Ovary (tissue), 9 donors: ENCODE data around the gene HIBCH. TPM values are rescaled to one million over a fixed set of nuclear protein-coding genes. Genes with fewer than 3 reads are reported as not detected.
"Not testable (repeated sequence)": the region's sequence is repeated elsewhere in the genome, so short reads cannot be mapped to it uniquely, and the experiment has no call there.

ENCODE experiments used
- DNase-seq, 5 donors: peaks; one replicate each; pipeline ENCODE4 v3.0.0-alpha.2; 2019 to 2020
- H3K27ac ChIP-seq, 2 donors: fragments of 200-600 bp; one replicate each; pipeline versions ENCODE4 v1.5.1 to v1.8.0; 2019 to 2022
- H3K27me3 ChIP-seq: fragments of 200-600 bp; one replicate; pipeline ENCODE4 v1.8.0; 2022
- H3K36me3 ChIP-seq: fragments of 200-600 bp; sonication (generic); one replicate; pipeline ENCODE4 v1.5.1; 2019
- H3K4me1 ChIP-seq: one replicate; pipeline ENCODE4 v1.8.1; 2013; ENCODE audit warnings: mild to moderate bottlenecking, moderate library complexity; ENCODE audit not compliant: insufficient read depth
- H3K4me3 ChIP-seq: fragments of 200-600 bp; sonication (generic); one replicate; pipeline ENCODE4 v1.5.1; 2017
- H3K9me3 ChIP-seq, 2 donors: fragments of 200-600 bp in 1 of 2; sonication (generic) in 1 of 2; one replicate each; pipeline versions ENCODE4 v1.5.1 to v1.8.1; 2013 to 2019; ENCODE audit warnings: mild to moderate bottlenecking in 1 of 2, moderate library complexity in 1 of 2
- EP300 ChIP-seq: sonication (generic); formaldehyde crosslinking; IDR thresholded peaks from one replicate; pipeline ENCODE4 v1.6.1; 2017; ENCODE audit warnings: antibody characterized with exemption
- POLR2A ChIP-seq: fragments of 450-650 bp; IDR thresholded peaks from one replicate; pipeline ENCODE4 v1.6.1; 2017; ENCODE audit warnings: antibody characterized with exemption, mild to moderate bottlenecking, moderate library complexity
- WGBS, 3 donors: extraction: QIAGEN DNeasy Blood & Tissue Kit in 1 of 3; methylation state at CpG; one replicate each; pipeline versions ENCODE4 v1.1.5 to v1.1.7; 2013 to 2017; 5-methylcytosine and 5-hydroxymethylcytosine counted together
- intact Hi-C, 4 donors: fragments of 100-400 bp; cut with DNase I; formaldehyde crosslinking; loops; one replicate each; pipeline versions ENCODE4 v1.11.0 to v1.15.1; 2022 to 2023
- polyA plus RNA-seq, 2 donors: library from polyadenylated mRNA; stranded (reverse); fragments of 200-250 nt in 1 of 2; fragments of 350-450 nt in 1 of 2; fragmentation: Illumina TruSeq in 1 of 2; extraction: RNeasy Lipid Tissue Mini Kit (QIAGEN cat#74804) in 1 of 2; gene quantifications; one replicate each; pipeline ENCODE4 v1.2.3, GENCODE V29; 2013 to 2014
- total RNA-seq, 7 donors: library from RNA; depleted of rRNA in 2 of 7; stranded (reverse); fragments of >200 nt in 2 of 7; fragmentation: NEBNext Ultra II Directional in 3 of 7; extraction: Animal tissue kit (Norgen Biotek cat#: 25700) in 3 of 7; gene quantifications; one replicate each; pipeline versions ENCODE4 v1.1.0 to v1.2.4, GENCODE V29; 2016 to 2023
- TF ChIP-seq, protein P1 (sequence below), 3 donors: fragments of 450-650 bp in 2 of 3; fragments of 200-600 bp in 1 of 3; IDR thresholded peaks; one replicate each; pipeline versions ENCODE4 v1.5.1 to v1.8.0; 2016 to 2022; ENCODE audit warnings: antibody characterized with exemption in 3 of 3, mild to moderate bottlenecking in 1 of 3
- donor health status: DM: no; HTN: no; CAD: no; lungs with moderate emphysema.
- donor health status: DM: no; HTN: no; CAD: no.
- donor health status: Bipolar disorder and iron deficiency.
- donor health status: DM: yes; HTN: yes; CAD: no.
- donor health status: DM: no; HTN: no; CAD: no.
- donor health status: DM: yes; HTN: yes; CAD: no.

Gene HIBCH
- total and polyA plus RNA-seq, 9 donors, result 9.7 to 28.4 (median 21.7) TPM

DNA sequence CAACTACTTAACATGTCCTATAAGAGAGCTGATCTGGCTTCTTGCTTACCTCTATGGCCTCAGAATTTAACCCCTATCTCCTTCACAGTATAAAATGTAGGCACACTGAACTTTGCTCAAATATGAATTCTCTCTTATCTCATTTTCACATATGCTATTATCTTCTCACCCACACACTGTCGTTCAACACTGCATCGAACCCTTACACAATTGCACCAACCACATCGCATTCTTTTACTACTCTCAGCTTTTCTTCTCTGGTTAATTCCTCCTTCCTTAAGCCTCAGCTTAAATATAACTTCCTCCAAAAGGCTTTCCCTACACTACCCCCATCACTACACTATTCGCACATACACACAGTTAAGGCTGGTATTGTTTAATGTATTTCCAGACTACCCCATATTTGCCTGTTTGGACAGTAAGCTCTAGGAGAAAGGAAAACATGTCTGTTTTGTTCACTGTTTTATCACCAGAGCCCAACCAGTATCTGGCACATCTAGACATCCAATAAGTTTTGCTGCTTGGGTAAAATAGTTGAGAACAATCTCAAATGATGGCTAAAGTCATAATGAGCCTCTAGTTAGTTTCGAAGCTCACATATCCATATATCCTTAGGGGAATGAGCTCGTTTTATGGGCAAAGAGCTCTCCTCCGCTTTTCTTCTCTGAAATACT lies 47.7 kb downstream of the HIBCH start:
- intact Hi-C loops, result no loop called here

DNA sequence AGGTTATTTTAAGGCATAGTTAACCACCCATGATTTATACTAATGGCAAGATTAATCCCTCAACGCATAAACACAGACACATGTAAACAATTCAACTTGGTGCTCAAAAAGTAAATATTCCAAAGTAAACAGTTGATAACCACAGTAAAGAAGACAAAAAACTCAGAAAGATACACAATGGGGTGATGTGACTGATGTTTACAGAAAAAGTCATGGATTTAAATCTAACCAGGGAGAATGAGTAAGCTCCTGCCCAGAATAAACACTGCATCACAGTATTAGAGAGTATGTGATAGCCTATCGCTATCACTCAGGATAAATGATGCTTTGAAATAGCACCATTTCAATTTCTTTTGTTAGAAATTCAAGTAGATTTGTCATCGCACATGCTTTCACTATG lies 49.3 kb downstream of the HIBCH start:
- H3K27me3 ChIP-seq, result no peaks in the 10 kb centered on the region
- 76 to 89% (median 80%) methylated on average over 3 of the region's 3 CpGs for WGBS, 3 donors
- no peaks in the 10 kb centered on the region for H3K36me3 ChIP-seq
- no peak for TF ChIP-seq POLR2A
- TF ChIP-seq, protein P1, sequence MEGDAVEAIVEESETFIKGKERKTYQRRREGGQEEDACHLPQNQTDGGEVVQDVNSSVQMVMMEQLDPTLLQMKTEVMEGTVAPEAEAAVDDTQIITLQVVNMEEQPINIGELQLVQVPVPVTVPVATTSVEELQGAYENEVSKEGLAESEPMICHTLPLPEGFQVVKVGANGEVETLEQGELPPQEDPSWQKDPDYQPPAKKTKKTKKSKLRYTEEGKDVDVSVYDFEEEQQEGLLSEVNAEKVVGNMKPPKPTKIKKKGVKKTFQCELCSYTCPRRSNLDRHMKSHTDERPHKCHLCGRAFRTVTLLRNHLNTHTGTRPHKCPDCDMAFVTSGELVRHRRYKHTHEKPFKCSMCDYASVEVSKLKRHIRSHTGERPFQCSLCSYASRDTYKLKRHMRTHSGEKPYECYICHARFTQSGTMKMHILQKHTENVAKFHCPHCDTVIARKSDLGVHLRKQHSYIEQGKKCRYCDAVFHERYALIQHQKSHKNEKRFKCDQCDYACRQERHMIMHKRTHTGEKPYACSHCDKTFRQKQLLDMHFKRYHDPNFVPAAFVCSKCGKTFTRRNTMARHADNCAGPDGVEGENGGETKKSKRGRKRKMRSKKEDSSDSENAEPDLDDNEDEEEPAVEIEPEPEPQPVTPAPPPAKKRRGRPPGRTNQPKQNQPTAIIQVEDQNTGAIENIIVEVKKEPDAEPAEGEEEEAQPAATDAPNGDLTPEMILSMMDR (IDR thresholded peaks at IDR 0.05), result no peak
- TF ChIP-seq EP300, result no peak
- no peak overlapping the region for H3K4me3 ChIP-seq
- H3K27ac ChIP-seq, result no peak overlapping the region
- DNase-seq, result no peak
- no peaks in the 10 kb centered on the region for H3K9me3 ChIP-seq
- intact Hi-C loops, result no loop called here
- H3K4me1 ChIP-seq, result no peaks in the 10 kb centered on the region

More for the DNA sequence above, 47.7 kb downstream of the HIBCH start:
- Histone ChIP-seq H3K27me3 (no peaks in the 10 kb centered on the region), H3K9me3 (no peaks in the 10 kb centered on the region), H3K4me1 (no peaks in the 10 kb centered on the region), H3K36me3 (no peaks in the 10 kb centered on the region), H3K4me3 (no peak overlapping the region), H3K27ac (no peak overlapping the region)
- no peak for DNase-seq
- TF ChIP-seq EP300 (no peak), POLR2A (no peak)
- TF ChIP-seq, protein P1 (IDR thresholded peaks at IDR 0.05), result no peak
- WGBS, 3 donors, result 77 to 87% (median 86%) methylated on average over 7 of the region's 7 CpGs

DNA sequence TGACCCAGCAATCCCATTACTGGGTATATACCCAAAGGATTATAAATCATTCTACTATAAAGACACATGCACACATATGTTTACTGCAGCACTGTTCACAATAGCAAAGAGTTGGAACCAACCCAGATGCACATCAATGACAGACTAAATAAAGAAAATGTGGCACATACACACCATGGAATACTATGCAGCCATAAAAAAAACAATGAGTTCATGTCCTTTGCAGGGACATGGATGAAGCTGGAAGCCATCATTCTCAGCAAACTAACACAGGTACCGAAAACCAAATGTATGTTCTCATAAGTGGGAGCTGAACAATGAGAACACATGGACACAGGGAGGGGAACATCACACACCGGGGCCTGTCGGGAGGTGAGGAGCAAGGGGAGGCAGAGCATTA lies 49.9 kb downstream of the HIBCH start:
- 95 to 98% (median 97%) methylated on average over 3 of the region's 3 CpGs for WGBS, 3 donors
- intact Hi-C loops, H3K36me3 ChIP-seq: not testable (repeated sequence)

DNA sequence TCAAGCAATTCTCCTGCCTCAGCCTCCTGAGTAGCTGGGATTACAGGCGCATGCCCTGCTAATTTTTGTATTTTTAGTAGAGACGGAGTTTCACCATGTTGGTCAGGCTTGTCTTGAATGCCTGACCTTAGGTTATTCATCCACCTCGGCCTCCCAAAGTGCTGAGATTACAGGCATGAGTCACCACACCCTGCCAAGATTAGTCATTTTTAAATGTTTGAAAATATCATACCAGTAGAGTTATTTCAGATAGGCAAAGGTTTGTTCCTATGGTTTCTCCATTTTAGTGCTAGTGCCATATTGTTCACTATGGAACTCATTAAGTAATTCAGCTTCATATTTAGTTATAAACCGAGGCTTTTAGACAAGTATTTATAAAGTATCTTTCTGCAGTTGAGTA lies 52.3 kb downstream of the HIBCH start:
- no peaks in the 10 kb centered on the region for H3K27me3 ChIP-seq
- no peaks in the 10 kb centered on the region for H3K4me1 ChIP-seq
- no peak overlapping the region for H3K27ac ChIP-seq
- intact Hi-C loops, result no loop called here
- no peak overlapping the region for H3K4me3 ChIP-seq
- 63 to 79% (median 74%) methylated on average over 4 of the region's 4 CpGs for WGBS, 3 donors
- H3K36me3 ChIP-seq, result no peaks in the 10 kb centered on the region
- no peak for DNase-seq
- TF ChIP-seq EP300, result no peak
- TF ChIP-seq, protein P1 (IDR thresholded peaks at IDR 0.05), result no peak
- TF ChIP-seq POLR2A, result no peak
- H3K9me3 ChIP-seq, result no peaks in the 10 kb centered on the region

More for the DNA sequence above, 49.9 kb downstream of the HIBCH start:
- not testable (repeated sequence) for H3K9me3 ChIP-seq, H3K27ac ChIP-seq, H3K4me1 ChIP-seq, H3K27me3 ChIP-seq, DNase-seq, H3K4me3 ChIP-seq

DNA sequence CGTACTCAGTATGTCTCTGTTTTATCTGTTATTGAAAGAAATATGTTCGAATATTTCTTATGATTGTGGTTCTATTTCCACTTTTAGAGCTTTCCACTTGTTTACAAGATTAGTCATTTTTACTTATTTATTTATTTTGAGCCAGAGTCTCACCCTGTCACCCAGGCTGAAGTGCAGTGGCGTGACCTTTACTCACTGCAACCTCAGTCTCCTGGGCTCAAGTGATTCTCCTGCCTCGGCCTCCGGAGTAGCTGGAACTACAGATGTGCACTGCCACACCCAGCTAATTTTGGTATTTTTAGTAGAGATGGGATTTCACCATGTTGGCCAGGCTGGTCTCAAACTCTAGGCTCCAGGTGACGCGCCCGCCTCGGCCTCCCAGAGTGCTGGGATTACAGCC lies 53.3 kb downstream of the HIBCH start:
- H3K4me3 ChIP-seq, result no peak overlapping the region
- DNase-seq, result no peak
- TF ChIP-seq EP300, result no peak
- TF ChIP-seq POLR2A, result no peak
- TF ChIP-seq, protein P1 (IDR thresholded peaks at IDR 0.05), result no peak
- H3K27ac ChIP-seq, result no peak overlapping the region
- 97 to 99% (median 98%) methylated on average over 9 of the region's 9 CpGs for WGBS, 3 donors
- H3K4me1 ChIP-seq, result no peaks in the 10 kb centered on the region
- intact Hi-C loops, result no loop called here
- no peaks in the 10 kb centered on the region for H3K27me3 ChIP-seq
- H3K36me3 ChIP-seq, result no peaks in the 10 kb centered on the region
- no peaks in the 10 kb centered on the region for H3K9me3 ChIP-seq
